ENCODE results near the gene LEKR1. TPM values are rescaled to one million over a fixed set of nuclear protein-coding genes. Genes with fewer than 3 reads are reported as not detected.
A peak's percentile ranks its signal among the peaks of the same experiment; 100 is the strongest.

Gene LEKR1
- total and polyA plus RNA-seq, 9 of the 15 experiments (the other 6 are each of a cell fraction or from before 2014, with no cell fraction given), result 0.76 to 1.8 (median 1.2) TPM

GRCh38 chr3:156826144-156826895 lies at the start of gene LEKR1 (continued):
- TF ChIP-seq ZFPM2 (CRISPR knock-in tag; IDR thresholded peaks at IDR 0.05) (no peak), CBX5 (IDR thresholded peaks at IDR 0.05; ENCODE audit: borderline replicate concordance, low read depth) (peak; percentile 67; the same call in 1 of the 2 replicates), MLLT1 (IDR thresholded peaks at IDR 0.05) (0 out of 4 replicates have a peak, but pooled peaks of 1 of the 2 experiments have one; percentile 4), NFRKB (IDR thresholded peaks at IDR 0.05; ENCODE audit: low read depth) (peak; percentile 54; the same call in 1 of the 2 replicates), ELF4 (CRISPR knock-in tag; IDR thresholded peaks at IDR 0.05) (peak; percentile 93; the same call in 1 of the 2 replicates), SMARCC2 (IDR thresholded peaks at IDR 0.05; ENCODE audit: low read depth) (no peak), HMGXB4 (CRISPR knock-in tag; IDR thresholded peaks at IDR 0.05) (peak; percentile 32), CCAR2 (IDR thresholded peaks at IDR 0.05; ENCODE audit: low read depth, low read length) (no peak), TCF3 (CRISPR knock-in tag; IDR thresholded peaks at IDR 0.05) (no peak), CEBPB (tag; IDR thresholded peaks at IDR 0.05) (no peak), CEBPG (CRISPR knock-in tag; IDR thresholded peaks at IDR 0.05) (peak; percentile 43; the same call in 1 of the 2 replicates), CEBPG (tag; conservative IDR thresholded peaks at IDR 0.05 in 1 of 2, IDR thresholded peaks at IDR 0.05 in 1 of 2) (no peak), FOXP1 (CRISPR knock-in tag; IDR thresholded peaks at IDR 0.05) (peak; percentile 62), THAP12 (CRISPR knock-in tag; IDR thresholded peaks at IDR 0.05) (peak; percentile 54; the same call in 1 of the 2 replicates), ZC3H11A (IDR thresholded peaks at IDR 0.05; ENCODE audit: low read depth, low read length) (no peak), E2F5 (CRISPR knock-in tag; IDR thresholded peaks at IDR 0.05) (0 out of 2 replicates have a peak, but pooled peaks have one; percentile 44), NKRF (IDR thresholded peaks at IDR 0.05; ENCODE audit: borderline replicate concordance) (peak; percentile 59; the same call in 1 of the 2 replicates), CSDE1 (IDR thresholded peaks at IDR 0.05) (peak in 1 of 2 experiments; percentile 84; a peak in 2 of 4 replicates)

All from K562 (cell line).